ENCODE measurements around the gene PSD4. TPM values are rescaled to one million over a fixed set of nuclear protein-coding genes. Genes with fewer than 3 reads are reported as not detected.
A peak's percentile ranks its signal among the peaks of the same experiment; 100 is the strongest.

The PSD4 gene
- total and polyA plus RNA-seq, 4 donors, result 20.9 to 48.1 (median 29.0) TPM

DNA sequence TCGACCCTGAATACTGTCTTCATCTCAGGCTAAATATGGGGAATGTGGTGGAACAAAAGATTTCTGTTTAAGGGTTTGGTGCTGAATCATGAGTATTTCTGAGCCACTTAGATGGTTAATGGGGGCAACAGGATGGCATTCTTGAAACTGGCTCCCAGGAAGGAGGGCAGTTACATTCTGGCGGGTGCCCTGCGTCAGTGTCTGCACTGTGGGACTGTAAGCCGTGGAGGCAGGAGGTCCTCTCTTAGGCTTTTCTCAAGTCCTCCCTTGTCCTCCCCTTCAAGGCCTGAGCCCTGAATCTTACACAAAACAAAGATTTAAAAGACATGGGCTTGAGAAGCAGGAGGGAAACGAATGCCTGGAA is 45.7 kb downstream of the PSD4 start:
- no peaks in the 10 kb centered on the region for H3K36me3 ChIP-seq (ENCODE audit: control insufficient read depth in 4 of 4, insufficient read depth in 4 of 4, low read length in 4 of 4)
- H3K27ac ChIP-seq (ENCODE audit: low read depth in 1 of 2, low read length in 1 of 2), result no peak overlapping the region
- no peaks in the 10 kb centered on the region for H3K9me3 ChIP-seq (ENCODE audit: control insufficient read depth in 4 of 4, insufficient read depth in 3 of 4, low read length in 3 of 4)
- WGBS, 2 donors, result 88% methylated on average over 5 of the region's 5 CpGs
- no peak overlapping the region for H3K4me3 ChIP-seq
- ATAC-seq (ENCODE audit: insufficient read depth, low FRiP score), result no peak
- DNase-seq, result no peak
- TF ChIP-seq, protein P1, sequence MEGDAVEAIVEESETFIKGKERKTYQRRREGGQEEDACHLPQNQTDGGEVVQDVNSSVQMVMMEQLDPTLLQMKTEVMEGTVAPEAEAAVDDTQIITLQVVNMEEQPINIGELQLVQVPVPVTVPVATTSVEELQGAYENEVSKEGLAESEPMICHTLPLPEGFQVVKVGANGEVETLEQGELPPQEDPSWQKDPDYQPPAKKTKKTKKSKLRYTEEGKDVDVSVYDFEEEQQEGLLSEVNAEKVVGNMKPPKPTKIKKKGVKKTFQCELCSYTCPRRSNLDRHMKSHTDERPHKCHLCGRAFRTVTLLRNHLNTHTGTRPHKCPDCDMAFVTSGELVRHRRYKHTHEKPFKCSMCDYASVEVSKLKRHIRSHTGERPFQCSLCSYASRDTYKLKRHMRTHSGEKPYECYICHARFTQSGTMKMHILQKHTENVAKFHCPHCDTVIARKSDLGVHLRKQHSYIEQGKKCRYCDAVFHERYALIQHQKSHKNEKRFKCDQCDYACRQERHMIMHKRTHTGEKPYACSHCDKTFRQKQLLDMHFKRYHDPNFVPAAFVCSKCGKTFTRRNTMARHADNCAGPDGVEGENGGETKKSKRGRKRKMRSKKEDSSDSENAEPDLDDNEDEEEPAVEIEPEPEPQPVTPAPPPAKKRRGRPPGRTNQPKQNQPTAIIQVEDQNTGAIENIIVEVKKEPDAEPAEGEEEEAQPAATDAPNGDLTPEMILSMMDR (IDR thresholded peaks at IDR 0.05; ENCODE audit: control extremely low read depth, extremely low read depth), result no peak
- no peaks in the 10 kb centered on the region for H3K27me3 ChIP-seq (ENCODE audit: control insufficient read depth in 3 of 3, insufficient read depth in 3 of 3, low read length in 2 of 3)
- H3K4me1 ChIP-seq (ENCODE audit: control insufficient read depth in 5 of 5, insufficient read depth in 5 of 5, low read length in 5 of 5), result peaks cover 0 to 21% (median 0%) of the 10 kb centered on the region in 5 donors
- H3K9ac ChIP-seq (ENCODE audit: insufficient read depth in 1 of 2, low read length in 2 of 2), result no peak overlapping the region

DNA sequence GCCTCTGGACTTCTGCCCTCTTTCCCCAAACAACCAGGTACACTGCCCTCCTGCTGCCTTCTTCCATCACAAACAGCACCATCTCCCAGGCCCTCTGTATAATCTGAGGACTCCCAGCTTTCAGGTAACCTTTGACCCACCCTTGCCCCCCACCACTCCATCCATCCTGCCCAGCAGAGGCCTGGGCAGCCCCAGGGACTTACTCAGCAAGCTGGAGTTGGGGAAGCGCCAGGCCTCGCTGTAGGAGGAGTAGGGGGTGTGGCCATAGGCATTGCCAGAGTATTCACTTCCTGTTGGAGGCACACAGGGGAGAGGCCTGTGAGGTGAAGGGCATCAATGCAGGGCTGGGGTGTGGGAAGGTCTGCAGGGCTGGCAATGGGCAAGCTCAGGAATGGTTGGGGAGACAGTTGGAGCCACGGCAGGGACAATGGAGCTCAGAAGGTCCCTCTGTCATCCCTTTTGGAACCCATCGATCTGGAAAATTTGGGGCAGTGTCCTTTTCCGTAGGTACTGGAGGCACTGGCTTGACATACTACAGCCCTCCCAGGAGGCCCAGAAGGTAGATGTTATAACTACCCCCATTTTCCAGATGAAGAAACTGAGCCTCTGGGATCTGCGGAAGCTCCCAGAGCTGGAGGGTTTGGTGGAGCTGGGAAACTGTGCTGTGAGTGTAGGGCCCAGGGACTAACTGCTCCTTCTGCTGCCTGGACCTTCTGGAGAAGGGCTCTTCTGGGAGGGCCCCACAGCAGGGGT is 46.3 kb downstream of the PSD4 start:
- no peaks in the 10 kb centered on the region for H3K27me3 ChIP-seq (ENCODE audit: control insufficient read depth in 3 of 3, insufficient read depth in 3 of 3, low read length in 2 of 3)
- TF ChIP-seq, protein P1 (IDR thresholded peaks at IDR 0.05; ENCODE audit: control extremely low read depth, extremely low read depth), result no peak
- no peak overlapping the region for H3K27ac ChIP-seq (ENCODE audit: low read depth in 1 of 2, low read length in 1 of 2)
- H3K9me3 ChIP-seq (ENCODE audit: control insufficient read depth in 4 of 4, insufficient read depth in 3 of 4, low read length in 3 of 4), result no peaks in the 10 kb centered on the region
- peak; percentile 35 for ATAC-seq (ENCODE audit: insufficient read depth, low FRiP score)
- no peak overlapping the region for H3K9ac ChIP-seq (ENCODE audit: insufficient read depth in 1 of 2, low read length in 2 of 2)
- H3K4me1 ChIP-seq (ENCODE audit: control insufficient read depth in 5 of 5, insufficient read depth in 5 of 5, low read length in 5 of 5), result peaks cover 0 to 21% (median 0%) of the 10 kb centered on the region in 5 donors
- 60 to 69% methylated on average over 6 of the region's 6 CpGs for WGBS, 2 donors
- peak in 2 of 3 donors; percentile 50 to 66 for DNase-seq
- no peaks in the 10 kb centered on the region for H3K36me3 ChIP-seq (ENCODE audit: control insufficient read depth in 4 of 4, insufficient read depth in 4 of 4, low read length in 4 of 4)
- H3K4me3 ChIP-seq, result no peak overlapping the region

DNA sequence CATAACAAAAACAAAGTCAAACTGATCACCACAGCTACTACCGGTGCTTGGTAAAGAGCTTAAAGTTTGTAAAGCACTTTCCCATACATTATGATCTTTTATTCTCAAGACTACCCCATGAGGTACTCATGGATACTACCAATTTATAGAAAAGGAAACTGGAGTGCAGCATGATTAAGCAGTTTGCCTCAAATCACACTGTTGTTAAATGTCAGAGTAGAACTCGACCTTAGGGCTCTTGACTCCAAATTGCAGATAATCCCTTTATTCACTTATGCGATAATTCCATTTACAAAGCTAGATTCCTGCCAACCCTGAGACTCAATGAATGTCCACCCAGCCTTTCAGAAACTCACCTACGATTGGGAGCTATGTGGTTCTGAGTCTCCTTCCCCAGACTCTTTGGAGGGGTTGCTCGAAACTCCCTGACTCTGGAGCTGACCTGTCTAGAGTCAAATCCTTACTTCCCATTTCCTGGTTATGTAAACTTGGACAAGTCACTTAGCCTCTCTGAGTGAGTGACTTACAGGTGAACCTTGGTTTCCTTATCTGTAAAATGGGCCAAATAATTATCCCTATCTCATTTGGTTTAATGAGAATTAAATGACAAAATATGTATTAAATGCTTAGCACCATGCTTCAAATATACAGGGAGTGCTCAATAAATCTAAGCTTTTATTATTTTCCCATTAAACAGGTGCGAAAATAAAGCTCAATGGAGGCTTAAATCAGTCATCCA is 47.4 kb downstream of the PSD4 start:
- H3K4me1 ChIP-seq (ENCODE audit: control insufficient read depth in 5 of 5, insufficient read depth in 5 of 5, low read length in 5 of 5), result peaks cover 0 to 21% (median 0%) of the 10 kb centered on the region in 5 donors
- peak in 1 of 3 donors; percentile 28 for DNase-seq

More for the DNA sequence above, 47.4 kb downstream of the PSD4 start:
- Histone ChIP-seq H3K9ac (ENCODE audit: insufficient read depth in 1 of 2, low read length in 2 of 2) (no peak overlapping the region), H3K27me3 (ENCODE audit: control insufficient read depth in 3 of 3, insufficient read depth in 3 of 3, low read length in 2 of 3) (no peaks in the 10 kb centered on the region), H3K27ac (ENCODE audit: low read depth in 1 of 2, low read length in 1 of 2) (no peak overlapping the region), H3K36me3 (ENCODE audit: control insufficient read depth in 4 of 4, insufficient read depth in 4 of 4, low read length in 4 of 4) (no peaks in the 10 kb centered on the region), H3K9me3 (ENCODE audit: control insufficient read depth in 4 of 4, insufficient read depth in 3 of 4, low read length in 3 of 4) (no peaks in the 10 kb centered on the region), H3K4me3 (no peak overlapping the region)
- TF ChIP-seq, protein P1 (IDR thresholded peaks at IDR 0.05; ENCODE audit: control extremely low read depth, extremely low read depth), result no peak
- no peak for ATAC-seq (ENCODE audit: insufficient read depth, low FRiP score)
- 72 to 82% methylated on average over 6 of the region's 6 CpGs for WGBS, 2 donors

Measured in lung (tissue), 12 donors.